Measurements from ENCODE around the gene DCAF4L1.

DCAF4L1 gene, protein sequence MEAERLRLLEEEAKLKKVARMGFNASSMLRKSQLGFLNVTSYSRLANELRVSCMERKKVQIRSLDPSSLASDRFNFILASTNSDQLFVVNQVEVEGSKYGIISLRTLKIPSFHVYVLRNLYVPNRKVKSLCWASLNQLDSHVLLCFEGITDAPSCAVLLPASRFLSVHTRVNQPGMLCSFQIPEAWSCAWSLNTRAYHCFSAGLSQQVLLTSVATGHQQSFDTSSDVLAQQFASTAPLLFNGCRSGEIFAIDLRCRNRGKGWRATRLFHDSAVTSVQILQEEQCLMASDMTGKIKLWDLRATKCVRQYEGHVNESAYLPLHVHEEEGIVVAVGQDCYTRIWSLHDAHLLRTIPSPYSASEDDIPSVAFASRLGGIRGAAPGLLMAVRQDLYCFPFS

GRCh38 chr4:41981456-41981855 lies at the start of gene DCAF4L1:
TSS of gene DCAF4L1 (plus strand) at chr4:41981756. CDS start at chr4:41981793, 37 bp downstream.
- DNase-seq, result no peak

DNA sequence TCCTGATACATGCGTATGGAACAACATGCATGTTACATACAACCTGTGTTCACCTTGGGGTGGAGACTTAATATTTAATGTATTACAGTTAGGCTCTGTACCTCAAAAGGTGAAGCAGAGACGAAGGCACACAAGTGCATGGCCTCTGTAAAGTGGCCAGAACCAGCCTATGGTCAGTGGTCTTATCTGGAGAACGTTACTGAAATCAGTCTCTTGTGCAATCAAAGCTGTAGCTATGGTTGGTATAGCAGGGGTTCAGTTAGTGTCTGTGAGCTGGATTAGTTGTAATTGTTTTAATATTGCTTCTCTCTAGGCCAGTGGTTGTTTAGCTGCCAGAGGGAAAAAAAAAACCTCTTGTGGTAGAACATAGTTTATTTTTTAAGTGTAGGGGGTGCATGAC lies 48.6 kb upstream of the DCAF4L1 start:
- no peak for DNase-seq

- DNase-seq, result no peak
These were observed 47.5 kb upstream of the DCAF4L1 start for GRCh38 chr4:41933997-41934503.

DNA sequence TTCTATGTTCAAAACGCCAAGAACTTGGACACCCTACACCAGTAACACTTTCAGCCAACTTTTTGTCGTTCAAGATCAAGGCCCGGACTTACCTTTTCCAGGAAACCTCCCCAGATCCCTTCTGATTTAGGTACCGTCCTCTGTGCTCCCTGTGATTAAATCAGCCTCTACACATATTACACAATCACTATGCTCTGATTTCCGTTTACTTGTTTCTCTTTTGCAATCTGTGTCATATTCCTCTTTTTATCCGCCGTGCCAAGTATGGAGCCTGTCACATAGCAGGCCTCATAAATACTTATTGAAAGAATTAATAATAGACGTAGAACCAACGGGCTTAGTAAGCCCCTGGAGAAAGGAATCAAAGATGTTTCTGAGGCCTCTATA lies 47.0 kb upstream of the DCAF4L1 start:
- no peak for DNase-seq

DNA sequence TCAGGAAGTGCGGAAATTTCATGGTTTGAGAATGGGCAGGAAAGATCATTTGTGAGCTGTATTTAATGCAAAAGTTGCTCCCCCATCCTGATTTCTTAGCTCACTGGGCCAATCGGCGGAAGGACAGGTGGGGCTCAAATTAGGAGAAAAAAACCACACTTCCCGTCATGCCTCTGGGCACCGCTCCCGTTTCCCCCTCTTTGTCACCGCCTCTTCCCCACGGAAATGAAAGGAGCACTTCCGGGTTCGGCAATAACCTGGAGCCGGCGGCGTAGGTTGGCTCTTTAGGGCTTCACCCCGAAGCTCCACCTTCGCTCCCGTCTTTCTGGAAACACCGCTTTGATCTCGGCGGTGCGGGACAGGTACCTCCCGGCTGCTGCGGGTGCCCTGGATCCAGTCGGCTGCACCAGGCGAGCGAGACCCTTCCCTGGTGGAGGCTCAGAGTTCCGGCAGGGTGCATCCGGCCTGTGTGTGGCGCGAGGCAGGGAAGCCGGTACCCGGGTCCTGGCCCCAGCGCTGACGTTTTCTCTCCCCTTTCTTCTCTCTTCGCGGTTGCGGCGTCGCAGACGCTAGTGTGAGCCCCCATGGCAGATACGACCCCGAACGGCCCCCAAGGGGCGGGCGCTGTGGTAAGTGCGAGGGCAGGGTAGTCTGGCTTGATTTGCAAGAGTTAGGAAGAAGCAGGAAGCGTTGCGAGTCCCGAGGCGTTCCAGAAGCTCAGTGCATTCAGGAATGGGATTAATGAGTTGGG lies 46.5 kb upstream of the DCAF4L1 start, which contains the start of gene TMEM33:
Gene TMEM33, plus strand, starts transcription at position 529 of the 751 bp plus-strand sequence. Its CDS starts 56 bp downstream, at position 585.
- peak; percentile 29 to 91 (median 80) for DNase-seq

DNA sequence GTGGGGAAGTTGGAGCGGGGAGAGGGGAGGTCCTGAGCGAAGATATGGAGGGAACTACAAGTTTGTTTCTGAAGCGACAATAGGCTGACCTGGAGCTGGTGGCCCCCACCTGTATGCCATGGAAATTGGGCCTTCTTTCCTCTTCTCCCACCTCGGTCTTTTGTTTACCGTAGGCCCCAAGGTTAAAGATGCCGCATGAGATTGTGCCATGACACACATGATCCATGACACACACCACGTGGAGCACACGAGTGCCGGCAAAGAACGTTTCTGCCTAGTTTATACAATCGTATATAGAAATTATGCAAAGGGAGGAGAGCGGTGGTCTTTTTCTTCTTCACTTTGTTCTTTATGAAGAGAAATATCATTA lies 45.9 kb upstream of the DCAF4L1 start:
- no peak for DNase-seq

DNA sequence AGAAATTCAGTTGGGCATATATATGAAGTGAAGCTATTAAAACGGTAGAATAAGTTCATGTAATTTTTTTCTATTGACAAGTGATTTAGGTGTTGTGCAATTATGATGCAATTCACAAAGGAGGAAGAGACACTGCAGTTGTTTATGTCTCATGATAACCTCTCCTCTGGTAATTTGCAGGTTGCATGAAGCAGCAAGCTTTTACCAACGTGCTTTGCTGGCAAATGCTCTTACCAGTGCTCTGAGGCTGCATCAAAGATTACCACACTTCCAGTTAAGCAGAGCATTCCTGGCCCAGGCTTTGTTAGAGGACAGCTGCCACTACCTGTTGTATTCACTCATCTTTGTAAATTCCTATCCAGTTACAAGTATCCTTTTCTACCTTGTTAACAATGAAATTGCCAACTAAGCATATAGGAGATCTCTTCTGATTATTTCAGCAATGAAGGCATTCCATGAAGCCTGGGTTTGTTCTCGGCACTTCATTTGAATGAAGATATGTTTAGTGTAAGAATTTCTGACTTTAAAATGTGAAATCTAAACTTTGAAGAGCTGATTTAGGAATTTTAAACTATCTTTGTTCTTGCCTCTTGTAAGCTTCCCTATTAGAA lies 42.4 kb upstream of the DCAF4L1 start:
- DNase-seq, result no peak

DNA sequence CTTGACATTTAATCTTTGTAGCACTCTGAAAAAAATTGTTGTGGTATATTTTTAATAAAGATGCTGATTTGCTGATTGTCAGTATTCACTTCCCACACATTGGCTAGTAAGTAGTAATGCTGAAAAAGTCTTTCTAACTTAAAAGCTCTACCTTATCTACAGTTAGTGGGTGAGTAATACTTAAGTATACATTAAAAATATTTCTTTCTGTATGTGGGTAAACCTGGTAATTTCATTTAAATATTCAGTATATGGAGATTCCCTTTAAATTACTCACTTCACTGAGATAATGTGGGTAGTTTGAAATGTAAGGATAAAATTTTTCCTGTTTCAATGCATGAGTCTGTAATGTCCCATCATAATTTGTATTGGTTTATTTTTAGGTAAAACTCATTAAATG lies 40.7 kb upstream of the DCAF4L1 start:
- no peak for DNase-seq

- no peak for DNase-seq
These were observed 38.0 kb upstream of the DCAF4L1 start for GRCh38 chr4:41943506-41943905.

GRCh38 chr4:41944089-41944488 lies 37.5 kb upstream of the DCAF4L1 start:
- DNase-seq, result no peak

- DNase-seq, result no peak
These were observed 32.0 kb upstream of the DCAF4L1 start for GRCh38 chr4:41949531-41949930.

GRCh38 chr4:41957634-41958033 lies 23.9 kb upstream of the DCAF4L1 start:
- DNase-seq, result no peak

DNA sequence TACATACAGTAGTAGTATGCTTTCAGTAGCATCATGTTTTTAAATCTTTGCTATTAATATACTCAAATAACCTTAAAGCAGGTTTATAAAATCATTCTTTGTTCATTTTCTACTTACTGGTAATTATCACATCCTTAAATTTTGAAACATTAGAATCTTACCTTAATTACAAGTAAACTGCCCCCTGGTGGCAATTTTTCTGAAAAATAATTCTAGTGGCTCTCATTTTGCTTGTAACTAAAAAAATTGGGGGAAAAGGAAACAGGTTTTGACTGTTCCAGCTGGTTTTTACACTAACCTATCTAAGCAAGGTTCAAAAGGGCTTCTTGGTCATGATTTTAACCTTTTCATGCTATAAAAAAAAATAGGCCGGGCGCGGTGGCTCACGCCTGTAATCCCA lies 18.5 kb upstream of the DCAF4L1 start:
- peak in 1 of 58 donors; percentile 2 for DNase-seq

GRCh38 chr4:41964401-41964800 lies 17.2 kb upstream of the DCAF4L1 start:
- no peak for DNase-seq

- DNase-seq, result no peak
These were observed 14.2 kb upstream of the DCAF4L1 start for GRCh38 chr4:41967392-41967791.

DNA sequence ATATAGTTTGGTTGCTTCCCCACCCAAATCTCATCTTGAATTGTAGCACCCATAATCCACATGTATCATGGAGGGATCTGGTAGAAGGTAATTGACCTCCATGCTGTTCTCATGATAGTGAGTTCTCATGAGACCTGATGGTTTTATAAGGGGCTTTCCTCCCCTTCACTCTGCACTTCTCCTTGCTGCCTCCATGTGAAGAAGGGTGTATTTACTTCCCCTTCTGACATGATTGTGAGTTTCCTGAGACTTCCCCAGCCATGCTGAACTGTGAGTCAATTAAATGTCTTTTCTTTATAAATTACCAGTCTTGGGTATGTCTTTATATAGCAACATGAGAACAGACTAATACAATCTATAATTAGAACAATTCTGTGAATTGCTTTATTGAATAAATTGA lies 11.9 kb upstream of the DCAF4L1 start:
- DNase-seq, result no peak

DNA sequence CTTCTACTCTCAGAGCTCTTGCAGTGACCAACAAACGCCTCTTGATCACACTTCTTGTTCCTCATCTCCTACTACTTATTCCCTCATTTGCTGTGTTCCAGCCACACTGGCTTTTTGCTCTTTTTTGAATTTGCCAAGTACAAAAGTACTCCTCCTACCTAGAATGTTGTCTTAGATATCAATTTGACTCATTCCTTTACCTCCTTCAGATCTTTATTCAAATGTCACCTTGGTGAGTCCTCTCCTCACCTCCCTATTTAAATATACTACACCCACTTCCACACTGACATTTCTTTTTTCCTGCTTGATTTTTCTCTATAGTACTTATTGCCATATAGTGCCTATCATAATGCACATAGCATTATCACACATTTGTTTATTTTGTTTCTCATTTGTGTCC lies 6.2 kb upstream of the DCAF4L1 start:
- DNase-seq, result no peak

DNA sequence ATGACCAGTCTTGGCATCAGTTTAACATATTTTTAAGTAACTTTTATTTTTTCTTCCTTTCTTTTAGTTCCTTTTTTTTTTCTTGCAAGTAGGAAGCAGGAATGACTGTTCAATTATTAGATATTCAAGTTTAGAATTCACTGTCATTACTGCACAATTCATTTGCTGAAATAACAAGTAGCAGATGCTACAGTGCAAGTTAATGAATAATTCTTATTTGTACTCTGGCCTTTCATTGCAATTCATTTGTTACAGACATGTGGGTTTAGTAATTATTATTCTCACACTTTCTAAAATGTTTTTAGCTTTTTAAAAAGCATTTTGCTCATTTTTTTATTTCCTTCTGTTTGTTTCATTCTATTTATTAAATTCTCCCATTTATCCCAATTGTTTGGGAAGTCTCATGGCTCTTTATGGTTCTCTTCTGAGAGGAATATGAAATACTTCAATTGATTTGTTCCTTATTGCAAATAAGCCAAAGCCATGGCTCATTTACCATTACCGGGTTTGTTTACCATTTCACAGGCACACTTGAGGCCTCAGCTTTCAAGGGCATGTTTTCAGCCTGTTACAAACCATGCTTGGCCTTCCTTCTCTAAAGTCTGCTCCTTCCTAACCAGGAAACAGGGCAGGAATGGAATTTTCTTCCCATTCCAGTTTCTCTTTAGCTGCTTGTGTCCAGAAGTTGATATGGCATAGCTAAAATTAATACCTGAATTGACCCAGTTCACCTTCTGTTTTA lies 4.6 kb upstream of the DCAF4L1 start:
- no peak for DNase-seq

DNA sequence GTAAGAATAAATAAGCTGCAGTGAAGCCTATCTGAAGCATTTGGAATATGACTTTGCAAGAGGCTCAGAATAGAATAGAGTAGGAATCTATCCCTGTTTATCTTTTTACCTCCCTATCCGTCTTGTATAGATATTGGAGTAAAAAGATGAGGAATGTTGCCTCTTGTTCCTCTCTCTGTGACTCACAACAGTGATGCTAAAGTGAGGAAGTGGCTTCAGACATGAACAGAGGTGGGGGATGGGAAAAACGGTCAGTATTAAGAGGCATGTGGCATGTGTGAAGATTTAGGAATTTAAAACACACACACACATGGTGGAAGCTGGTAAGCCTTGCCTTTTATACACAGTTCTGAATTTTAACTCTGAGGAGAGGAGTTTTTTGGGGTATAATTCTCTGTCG lies 3.8 kb upstream of the DCAF4L1 start:
- no peak for DNase-seq

- no peak for DNase-seq
These were observed 1.2 kb downstream of the DCAF4L1 start for GRCh38 chr4:41982716-41983115.

GRCh38 chr4:41985151-41985550 lies 3.6 kb downstream of the DCAF4L1 start:
- no peak for DNase-seq
